ENCODE data around the gene MEGF11.

Gene MEGF11

GRCh38 chr15:66196602-66197001 is 56.9 kb downstream of the MEGF11 start:
- no peak overlapping the region for H3K27ac ChIP-seq (ENCODE audit: low read depth, low read length)
- H3K36me3 ChIP-seq (ENCODE audit: low read length), result no peaks in the 10 kb centered on the region
- H3F3A ChIP-seq (ENCODE audit: insufficient read depth), result 0 out of 2 replicates have a peak, but pooled peaks cover 4% of the 10 kb centered on the region

GRCh38 chr15:66195621-66196230 is 57.8 kb downstream of the MEGF11 start:
- Histone ChIP-seq H3K79me2 (ENCODE audit: insufficient read depth, low read length) (no peaks in the 10 kb centered on the region), H3K9me3 (ENCODE audit: insufficient read depth, low read length) (no peaks in the 10 kb centered on the region), H3K9me2 (replicated peaks; ENCODE audit: insufficient read depth, low read length) (no peaks in the 10 kb centered on the region), H3K4me3 (ENCODE audit: insufficient read depth, low read length, poor library complexity, severe bottlenecking) (no peak overlapping the region), H3F3A (ENCODE audit: insufficient read depth) (0 out of 2 replicates have a peak, but pooled peaks cover 10% of the 10 kb centered on the region), H3K9ac (ENCODE audit: low read length) (no peak overlapping the region), H4K20me1 (ENCODE audit: low read depth, low read length) (no peaks in the 10 kb centered on the region), H3K27ac (ENCODE audit: low read depth, low read length) (no peak overlapping the region), H3K4me2 (ENCODE audit: low read depth, low read length, poor library complexity, severe bottlenecking) (no peak overlapping the region), H3K27me3 (ENCODE audit: low read length) (no peaks in the 10 kb centered on the region), H3K36me3 (ENCODE audit: low read length) (no peaks in the 10 kb centered on the region), H2AFZ (ENCODE audit: low read depth, low read length, severe bottlenecking) (no peak overlapping the region)
- TF ChIP-seq CTCF (IDR thresholded peaks at IDR 0.05; ENCODE audit: insufficient read depth, low read length, poor library complexity, severe bottlenecking) (no peak), EZH2phosphoT487 (conservative IDR thresholded peaks at IDR 0.05; ENCODE audit: low read length) (no peak)

More at GRCh38 chr15:66196602-66197001, 56.9 kb downstream of the MEGF11 start:
- Histone ChIP-seq H3K4me2 (ENCODE audit: low read depth, low read length, poor library complexity, severe bottlenecking) (no peak overlapping the region), H3K27me3 (ENCODE audit: low read length) (no peaks in the 10 kb centered on the region), H2AFZ (ENCODE audit: low read depth, low read length, severe bottlenecking) (no peak overlapping the region), H3K9ac (ENCODE audit: low read length) (no peak overlapping the region), H3K4me3 (ENCODE audit: insufficient read depth, low read length, poor library complexity, severe bottlenecking) (no peak overlapping the region), H3K79me2 (ENCODE audit: insufficient read depth, low read length) (no peaks in the 10 kb centered on the region), H3K9me3 (ENCODE audit: insufficient read depth, low read length) (no peaks in the 10 kb centered on the region), H3K9me2 (replicated peaks; ENCODE audit: insufficient read depth, low read length) (no peaks in the 10 kb centered on the region), H4K20me1 (ENCODE audit: low read depth, low read length) (no peaks in the 10 kb centered on the region)
- TF ChIP-seq EZH2phosphoT487 (conservative IDR thresholded peaks at IDR 0.05; ENCODE audit: low read length) (no peak), CTCF (IDR thresholded peaks at IDR 0.05; ENCODE audit: insufficient read depth, low read length, poor library complexity, severe bottlenecking) (no peak)

- Histone ChIP-seq H3K27me3 (ENCODE audit: low read length) (no peaks in the 10 kb centered on the region), H3K79me2 (ENCODE audit: insufficient read depth, low read length) (no peaks in the 10 kb centered on the region), H3K27ac (ENCODE audit: low read depth, low read length) (no peak overlapping the region), H2AFZ (ENCODE audit: low read depth, low read length, severe bottlenecking) (no peak overlapping the region), H3K9ac (ENCODE audit: low read length) (no peak overlapping the region), H3F3A (ENCODE audit: insufficient read depth) (peaks cover 13% of the 10 kb centered on the region; the same call in 1 of the 2 replicates), H3K36me3 (ENCODE audit: low read length) (no peaks in the 10 kb centered on the region), H3K4me2 (ENCODE audit: low read depth, low read length, poor library complexity, severe bottlenecking) (no peak overlapping the region), H3K4me3 (ENCODE audit: insufficient read depth, low read length, poor library complexity, severe bottlenecking) (no peak overlapping the region), H3K9me3 (ENCODE audit: insufficient read depth, low read length) (no peaks in the 10 kb centered on the region), H3K9me2 (replicated peaks; ENCODE audit: insufficient read depth, low read length) (no peaks in the 10 kb centered on the region), H4K20me1 (ENCODE audit: low read depth, low read length) (no peaks in the 10 kb centered on the region)
- TF ChIP-seq CTCF (IDR thresholded peaks at IDR 0.05; ENCODE audit: insufficient read depth, low read length, poor library complexity, severe bottlenecking) (no peak), EZH2phosphoT487 (conservative IDR thresholded peaks at IDR 0.05; ENCODE audit: low read length) (no peak)
These were observed 60.5 kb downstream of the MEGF11 start for GRCh38 chr15:66193066-66193465.
